ENCODE results near the gene P4HB. TPM values are rescaled to one million over a fixed set of nuclear protein-coding genes. Genes with fewer than 3 reads are reported as not detected.

The P4HB gene
- total RNA-seq, 2 experiments from 2014 or later = 388 to 577 TPM

GRCh38 chr17:81808778-81809555, 51.4 kb downstream of the P4HB start:
- H4K20me1 ChIP-seq (ENCODE audit: insufficient read depth, low read length) = no peaks in the 10 kb centered on the region
- H3K9me2 ChIP-seq (ENCODE audit: insufficient read depth, low read length) = no peaks in the 10 kb centered on the region
- H3K36me3 ChIP-seq (ENCODE audit: insufficient read depth, low read length) = no peaks in the 10 kb centered on the region
- no TSS peak for BruUV-seq (replicated peaks)
- intact Hi-C loops (cut with micrococcal nuclease; ENCODE audit: unreplicated experiment) = loop anchor here (2.0 kb wide), 1 partner anchor 76 kb away; no protein-coding TSS in a partner anchor
- no peak overlapping the region for H3K4me3 ChIP-seq (ENCODE audit: low read depth, low read length, poor library complexity, severe bottlenecking)
- H3K79me2 ChIP-seq (ENCODE audit: insufficient read depth, low read depth, low read length) = no peaks in the 10 kb centered on the region
- DNase-seq (ENCODE audit: low spot score) = peak; percentile 46
- no peak overlapping the region for H3K4me2 ChIP-seq (ENCODE audit: low read length)
- H3K27ac ChIP-seq (ENCODE audit: low read depth, low read length, poor library complexity, severe bottlenecking) = no peak overlapping the region
- ChIA-PET POLR2A (interaction anchor here (0.7 kb wide), 1 partner anchor 445 kb away, joined by 8 read pairs; no protein-coding TSS in a partner anchor), CTCF (ENCODE audit: unreplicated experiment) (interaction anchor here (0.6 kb wide), 1 partner anchor 214 kb away, joined by 4 read pairs; the partner anchor contains the start of gene CENPX)
- no peaks in the 10 kb centered on the region for H3K4me1 ChIP-seq (ENCODE audit: insufficient read depth, low read length, poor library complexity, severe bottlenecking)
- TF ChIP-seq EZH2phosphoT487 (IDR thresholded peaks at IDR 0.05; ENCODE audit: borderline replicate concordance, low read depth, low read length) (no peak), CTCF (conservative IDR thresholded peaks at IDR 0.05; ENCODE audit: low read length) (peak; percentile 63)
- H2AFZ ChIP-seq (ENCODE audit: low read length) = no peak overlapping the region
- no peaks in the 10 kb centered on the region for H3K9me3 ChIP-seq (ENCODE audit: low read length)

GRCh38 chr17:81807839-81808238, 52.5 kb downstream of the P4HB start:
- no TSS peak for BruUV-seq (replicated peaks)

More at GRCh38 chr17:81807839-81808238, 52.5 kb downstream of the P4HB start:
- no peaks in the 10 kb centered on the region for H3K36me3 ChIP-seq (ENCODE audit: insufficient read depth, low read length)
- no peaks in the 10 kb centered on the region for H3K79me2 ChIP-seq (ENCODE audit: insufficient read depth, low read depth, low read length)
- no peaks in the 10 kb centered on the region for H3K9me3 ChIP-seq (ENCODE audit: low read length)
- ChIA-PET CTCF (ENCODE audit: unreplicated experiment) (no interaction called here), POLR2A (no interaction called here)
- no peaks in the 10 kb centered on the region for H3K9me2 ChIP-seq (ENCODE audit: insufficient read depth, low read length)
- H3K4me1 ChIP-seq (ENCODE audit: insufficient read depth, low read length, poor library complexity, severe bottlenecking) = no peaks in the 10 kb centered on the region
- TF ChIP-seq EZH2phosphoT487 (IDR thresholded peaks at IDR 0.05; ENCODE audit: borderline replicate concordance, low read depth, low read length) (no peak), CTCF (conservative IDR thresholded peaks at IDR 0.05; ENCODE audit: low read length) (no peak)
- no peak overlapping the region for H3K27ac ChIP-seq (ENCODE audit: low read depth, low read length, poor library complexity, severe bottlenecking)
- DNase-seq (ENCODE audit: low spot score) = no peak
- H3K4me2 ChIP-seq (ENCODE audit: low read length) = no peak overlapping the region
- intact Hi-C loops (cut with micrococcal nuclease; ENCODE audit: unreplicated experiment) = loop anchor here (2.0 kb wide), 1 partner anchor 75 kb away; no protein-coding TSS in a partner anchor
- no peaks in the 10 kb centered on the region for H4K20me1 ChIP-seq (ENCODE audit: insufficient read depth, low read length)
- H2AFZ ChIP-seq (ENCODE audit: low read length) = no peak overlapping the region
- H3K4me3 ChIP-seq (ENCODE audit: low read depth, low read length, poor library complexity, severe bottlenecking) = no peak overlapping the region

All from OCI-LY7 (cell line).